Amniotic epithelial cell (primary cell): ENCODE measurements around the gene SSU72.
"Not testable (repeated sequence)": the region's sequence is repeated elsewhere in the genome, so short reads cannot be mapped to it uniquely, and the experiment has no call there.

Source experiments
- DNase-seq: peaks from one replicate; pipeline ENCODE4 v3.0.0-alpha.2; 2010; ENCODE audit warnings: low read depth

SSU72 gene

DNA sequence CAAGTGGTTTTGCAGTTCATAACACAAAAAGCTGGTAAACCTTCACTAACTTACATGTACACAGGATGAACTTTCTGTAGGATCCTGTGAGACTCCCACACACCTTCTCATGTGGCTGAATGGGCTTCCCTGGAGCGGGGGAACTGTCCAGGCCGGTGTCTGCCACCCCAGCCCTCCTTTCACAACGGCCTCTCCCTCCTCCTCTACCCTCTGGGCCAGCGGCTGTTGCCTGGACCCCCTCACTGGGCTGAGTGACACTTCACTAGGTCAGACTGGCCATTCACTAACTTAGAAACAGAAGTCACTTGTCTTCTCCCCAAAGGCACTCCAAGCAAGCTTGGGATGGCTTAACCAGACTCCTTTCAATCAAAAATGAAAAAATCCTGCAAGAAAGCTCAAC, 16.1 kb downstream of the SSU72 start:
- no peak for DNase-seq

GRCh38 chr1:1557688-1558087, 17.0 kb downstream of the SSU72 start:
- DNase-seq: not testable (repeated sequence)

- not testable (repeated sequence) for DNase-seq
These were observed 17.7 kb downstream of the SSU72 start for GRCh38 chr1:1556961-1557360.

DNA sequence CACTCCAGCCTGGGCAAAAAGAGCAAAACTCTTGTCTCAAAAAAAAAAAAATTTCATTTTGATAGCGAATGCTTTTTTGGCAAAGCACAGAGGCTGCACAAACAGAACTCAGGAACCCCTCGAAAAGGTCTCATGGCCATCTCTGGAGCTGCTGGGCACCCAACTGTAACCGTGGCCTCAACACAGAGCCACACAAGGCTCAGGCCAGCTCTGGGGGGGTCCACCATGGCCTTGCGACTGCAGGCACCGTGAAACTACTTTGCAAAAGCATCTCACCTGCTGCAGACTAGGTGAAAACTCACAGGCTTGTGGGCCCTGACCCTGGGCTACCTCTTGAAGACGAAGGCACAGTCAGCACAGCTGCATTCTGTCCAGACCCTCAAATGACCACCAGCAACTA, 18.2 kb downstream of the SSU72 start:
- DNase-seq: no peak

DNA sequence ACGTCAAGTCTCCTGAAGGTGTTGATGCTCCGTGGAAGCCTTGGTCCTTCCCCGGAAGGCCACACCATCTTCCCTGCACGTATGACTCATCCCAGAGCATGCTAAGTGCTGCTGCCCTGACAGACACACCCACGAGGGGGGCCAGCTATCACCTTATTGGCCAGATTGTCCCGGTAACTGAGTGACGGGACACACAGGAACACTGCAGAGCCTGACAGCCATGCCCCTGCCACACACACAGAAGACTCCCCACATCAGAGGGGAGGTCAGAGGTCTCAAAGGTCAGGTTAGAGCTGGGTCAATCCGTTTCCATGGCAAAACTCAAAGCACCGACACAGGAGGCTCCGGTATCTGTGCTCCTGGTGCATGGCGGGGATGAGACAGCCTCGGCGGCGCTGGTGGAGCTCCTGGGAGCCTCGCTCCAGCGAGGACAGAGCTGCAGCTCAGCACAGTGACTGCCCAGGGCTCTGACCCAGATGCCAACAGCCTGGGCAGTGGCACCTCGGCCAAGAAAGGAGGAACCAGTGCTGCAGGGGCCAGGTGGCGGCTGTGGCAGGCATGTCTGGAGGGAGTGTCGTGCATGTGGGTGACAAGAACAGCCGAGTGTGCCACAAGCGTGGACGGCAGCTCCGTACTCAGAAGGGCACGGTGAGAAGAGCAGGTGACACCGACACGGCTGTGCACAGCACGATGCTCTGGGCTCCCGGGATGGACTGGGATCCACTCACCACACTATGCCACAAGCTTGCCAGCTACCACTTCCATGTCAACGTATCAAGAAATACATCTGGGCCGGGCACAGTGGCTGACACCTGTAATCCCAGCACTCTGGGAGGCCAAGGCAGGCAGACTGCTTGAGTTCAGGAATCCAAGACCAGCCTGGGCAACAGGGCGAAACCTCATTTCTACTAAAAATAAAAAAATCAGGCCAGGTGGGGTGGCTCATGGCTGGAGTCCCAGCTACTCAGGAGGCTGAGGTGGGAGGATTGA, 19.4 kb downstream of the SSU72 start:
- DNase-seq: peak; percentile 84

- DNase-seq: peak; percentile 31
These were observed 20.1 kb downstream of the SSU72 start for GRCh38 chr1:1554550-1554925.

- no peak for DNase-seq
These were observed 20.7 kb downstream of the SSU72 start for GRCh38 chr1:1553821-1554494.

GRCh38 chr1:1552263-1552639, 22.4 kb downstream of the SSU72 start:
- DNase-seq: no peak

DNA sequence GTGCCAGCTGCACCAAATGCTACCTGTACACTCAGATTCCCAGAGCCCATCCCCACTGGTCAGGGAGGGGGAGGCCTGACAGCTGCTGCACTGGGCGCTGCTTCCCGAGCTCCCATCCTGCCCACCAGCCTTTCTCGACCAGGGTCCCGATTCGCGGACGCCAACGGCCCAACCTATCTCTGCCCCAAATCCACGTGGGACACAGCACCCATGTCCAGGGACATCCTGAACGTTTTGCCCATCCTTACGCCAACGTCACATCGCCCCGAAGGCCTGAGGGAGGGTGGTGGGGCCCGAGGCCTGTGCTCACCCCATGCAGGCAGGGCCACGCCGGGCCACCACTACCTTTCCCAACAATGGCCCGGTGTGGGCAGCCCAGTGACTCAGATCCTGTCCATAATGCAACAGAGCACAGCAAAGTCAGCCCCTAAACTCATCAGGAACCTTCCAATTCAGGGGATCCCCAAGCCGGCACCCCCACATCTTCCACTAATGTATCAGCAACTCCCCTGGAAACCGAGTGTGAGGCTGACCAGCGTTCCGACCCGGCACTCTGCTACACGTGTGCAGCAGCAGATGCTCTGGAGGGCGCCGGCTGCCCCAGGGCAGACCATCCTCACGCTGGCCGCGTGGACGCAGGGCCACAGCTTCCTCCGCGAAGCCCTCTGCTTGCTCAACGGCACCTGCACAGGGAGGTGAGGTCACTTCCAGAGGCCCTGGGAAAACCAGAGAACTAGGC, 23.0 kb downstream of the SSU72 start:
- no peak for DNase-seq

DNA sequence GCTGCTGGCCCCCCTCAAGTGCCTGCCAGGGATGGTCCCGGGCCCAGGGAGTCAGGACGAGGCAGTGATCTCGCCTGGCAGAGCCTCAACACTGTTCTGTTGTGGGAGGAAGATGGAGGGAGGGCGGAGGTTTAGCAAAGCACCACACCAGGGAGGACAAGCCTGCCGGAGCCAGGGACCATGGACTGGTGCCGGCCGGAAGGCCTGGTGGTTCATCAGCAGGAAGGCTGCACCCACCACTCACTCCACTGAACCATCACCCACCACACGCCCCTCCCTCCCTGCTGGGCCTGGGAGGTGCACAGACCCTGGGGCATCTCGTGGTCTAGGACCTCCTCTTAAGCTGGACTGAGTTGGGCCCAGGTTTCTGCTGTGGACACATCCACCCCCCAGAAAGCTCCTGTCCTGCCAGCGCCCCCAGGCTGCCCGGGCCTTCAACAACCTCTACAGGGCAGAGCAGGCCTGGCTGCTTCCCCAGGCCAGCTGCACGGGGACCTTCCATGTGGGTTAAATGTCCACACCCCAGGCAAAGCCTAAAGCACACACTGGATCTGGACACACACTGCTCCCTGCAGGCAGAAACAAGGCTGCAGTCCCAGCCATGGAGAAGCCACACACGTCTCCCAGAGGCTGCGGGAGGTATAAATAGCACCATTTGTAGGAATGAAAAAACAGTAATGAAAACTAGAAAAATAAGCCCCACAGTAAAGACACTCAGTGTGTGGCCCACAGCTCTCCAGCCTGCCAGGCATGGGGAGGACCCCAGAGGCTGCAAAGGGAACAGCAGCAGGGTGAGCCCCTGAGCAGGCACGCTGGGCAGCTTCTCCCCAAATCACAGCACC, 23.9 kb downstream of the SSU72 start:
- peak; percentile 32 for DNase-seq

GRCh38 chr1:1550087-1550486, 24.6 kb downstream of the SSU72 start:
- DNase-seq: no peak

DNA sequence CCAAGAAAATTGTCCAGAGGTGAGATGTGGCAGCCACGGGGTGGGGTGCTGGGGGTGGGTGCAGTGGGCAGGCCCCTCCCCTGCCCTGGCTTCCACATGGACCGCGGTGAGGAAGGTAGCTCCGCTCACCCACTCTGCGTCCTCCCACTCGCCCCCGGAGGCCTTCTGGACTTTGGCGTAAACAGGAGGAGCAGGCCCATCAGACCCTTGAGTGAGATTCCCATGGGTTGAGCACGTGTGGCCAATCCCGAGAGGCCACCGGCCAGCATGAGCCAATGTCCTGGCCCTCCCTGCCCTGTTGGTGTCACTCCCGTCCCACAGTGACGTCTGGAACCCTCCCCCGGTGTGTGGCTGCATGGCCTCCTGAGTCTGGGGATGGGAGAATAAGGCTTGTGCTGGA, 26.1 kb downstream of the SSU72 start:
- no peak for DNase-seq

DNA sequence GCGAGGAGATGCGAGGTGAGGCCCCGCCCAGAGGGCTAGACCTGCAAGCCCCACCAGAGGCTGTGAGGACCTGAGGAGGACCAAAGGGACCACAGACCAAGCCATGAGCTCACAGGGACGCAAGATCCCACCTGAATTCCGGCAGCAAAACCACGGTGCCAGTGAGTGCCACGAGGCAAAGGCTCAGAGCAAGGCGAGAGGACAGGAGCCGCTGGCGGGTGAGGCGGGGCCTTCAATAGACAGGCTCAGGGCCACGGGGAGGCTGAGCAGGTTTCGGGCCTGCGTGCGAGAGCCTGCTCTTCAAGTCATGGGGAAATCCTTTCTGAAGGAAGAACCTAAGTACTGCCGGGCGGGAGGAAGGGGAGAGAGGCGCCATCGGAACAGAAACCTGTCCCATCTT, 27.2 kb downstream of the SSU72 start:
- DNase-seq: no peak

- DNase-seq: no peak
These were observed 27.7 kb downstream of the SSU72 start for GRCh38 chr1:1547011-1547410.

DNA sequence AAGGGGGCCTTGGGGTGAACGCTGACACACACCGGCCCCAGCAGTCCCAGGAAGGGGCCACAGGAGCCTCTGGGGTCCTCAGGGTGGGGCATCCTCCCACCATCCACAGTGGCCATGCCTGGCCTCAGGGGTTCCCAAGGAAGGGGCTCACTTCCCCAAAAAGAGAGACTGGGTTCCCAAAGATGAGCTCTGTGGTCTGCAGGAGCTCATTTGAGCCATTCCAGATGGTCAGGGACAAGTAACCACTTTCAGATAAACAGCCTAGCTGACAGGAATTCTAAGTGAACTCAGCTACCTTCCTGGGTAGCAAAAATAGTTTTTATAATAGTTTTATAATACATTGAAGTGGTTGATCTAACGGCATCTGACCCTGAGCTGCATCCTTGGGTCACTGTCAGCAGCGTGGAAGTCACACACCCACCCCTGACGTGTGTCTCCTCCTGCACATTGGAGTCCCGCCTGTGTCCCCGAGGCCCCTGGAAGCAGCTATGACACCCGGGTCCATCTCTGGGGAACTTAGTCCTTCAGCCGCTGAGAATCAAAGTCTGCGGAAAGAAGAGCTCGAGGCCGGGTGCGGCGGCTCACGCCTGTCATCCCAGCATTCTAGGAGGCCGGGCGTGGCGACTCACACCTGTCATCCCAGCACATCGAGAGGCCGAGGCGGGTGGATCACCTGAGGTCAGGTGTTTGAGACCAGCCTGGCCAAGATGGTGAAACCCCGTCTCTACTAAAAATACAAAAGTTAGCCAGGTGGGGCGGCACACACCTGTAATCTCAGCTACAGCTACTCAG, 28.5 kb downstream of the SSU72 start:
- DNase-seq: peak; percentile 15

DNA sequence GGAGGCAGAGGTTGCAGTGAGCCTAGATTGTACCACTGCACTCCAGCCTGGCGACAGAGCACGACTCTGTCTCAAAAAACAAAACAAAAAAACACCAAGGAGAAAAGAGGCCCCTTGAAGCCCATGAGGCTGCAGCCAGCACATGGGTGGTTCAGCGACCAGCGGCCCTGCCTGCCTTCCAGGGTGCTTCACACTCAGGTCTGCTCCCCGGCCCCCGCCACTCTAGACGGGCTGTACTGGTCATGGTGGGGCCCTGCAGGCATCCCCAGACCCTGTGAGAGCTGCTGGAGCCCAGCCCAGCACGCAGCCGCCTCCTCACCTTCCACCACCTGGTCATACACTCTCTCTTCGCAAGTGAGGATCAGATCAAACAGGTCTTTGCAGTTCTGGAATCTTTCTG, 30.1 kb downstream of the SSU72 start:
- DNase-seq: no peak

DNA sequence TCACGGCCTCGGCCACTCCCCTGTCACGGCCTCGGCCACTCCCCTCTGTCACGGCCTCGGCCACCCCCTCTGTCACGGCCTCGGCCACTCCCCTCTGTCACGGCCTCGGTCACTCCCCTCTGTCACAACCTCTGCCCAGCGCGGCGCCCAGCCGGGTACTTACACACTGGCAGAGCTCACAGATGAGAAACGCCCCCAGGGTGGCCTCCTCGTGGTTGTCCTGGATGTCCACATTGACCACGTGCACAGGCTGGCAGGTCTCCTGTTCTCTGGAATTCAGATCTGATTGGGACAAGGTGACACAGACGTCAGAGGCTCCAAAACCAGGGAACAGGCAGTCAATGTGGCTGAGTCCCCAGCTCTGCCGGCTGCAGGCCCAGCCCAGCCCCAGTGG, 31.0 kb downstream of the SSU72 start:
- DNase-seq: no peak

GRCh38 chr1:1542766-1543705, 31.6 kb downstream of the SSU72 start:
- no peak for DNase-seq

DNA sequence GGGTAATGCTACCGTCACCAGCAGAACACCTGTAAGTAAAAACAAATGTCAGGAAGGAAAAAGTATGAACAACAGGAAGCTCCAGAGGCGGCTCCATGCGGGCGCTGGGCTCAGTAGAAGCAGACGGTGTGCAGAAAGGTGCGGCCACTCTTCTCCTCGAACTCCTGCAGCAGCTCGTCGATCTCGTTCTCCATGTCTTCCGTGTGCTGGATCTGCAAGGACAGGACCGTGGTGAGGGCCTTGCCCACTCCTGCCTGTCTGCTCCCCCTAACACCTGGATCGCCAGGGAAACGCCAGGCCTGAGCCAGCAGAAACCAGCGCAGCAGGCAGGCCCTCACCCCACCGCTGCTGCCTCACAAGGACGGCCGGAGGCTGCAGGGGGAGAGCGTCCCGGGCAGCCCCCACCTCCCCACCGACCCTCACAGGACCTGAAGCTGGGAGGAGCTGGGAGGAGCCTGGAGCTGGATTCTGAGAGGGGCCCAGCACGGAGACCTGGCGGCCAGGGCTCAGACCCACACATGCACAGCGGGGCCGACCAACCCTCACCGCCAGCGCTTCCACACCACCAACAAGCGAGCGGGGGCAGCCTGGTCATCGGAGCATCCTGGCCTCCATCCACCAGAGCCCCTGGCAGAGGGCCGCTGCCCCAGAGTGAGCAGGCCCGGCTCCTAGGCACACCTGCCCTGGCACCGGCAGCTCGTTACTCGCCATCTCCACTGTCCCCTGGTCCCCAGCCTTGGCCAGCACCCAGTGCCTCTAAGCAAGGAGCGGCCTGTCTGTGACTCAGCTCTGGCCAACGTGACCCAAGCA, 32.5 kb downstream of the SSU72 start:
- no peak for DNase-seq
